SK-N-SH (cell line): Measurements from ENCODE around the gene TOM1L2. TPM values are rescaled to one million over a fixed set of nuclear protein-coding genes. Genes with fewer than 3 reads are reported as not detected.

Experiments
- CTCF ChIA-PET: fragments of 300-600, 350-600 bp; formaldehyde crosslinking; extraction: SDS; loops from one replicate; lab custom pipeline; 2021; lab: Yijun Ruan, JAX
- POLR2A ChIA-PET: fragments of 350-600 bp; sonication (Branson Sonifier 250); formaldehyde crosslinking; extraction: SDS; loops from one replicate; lab custom pipeline; 2020; ENCODE audit warnings: antibody characterized with exemption, inconsistent platforms; lab: Yijun Ruan, JAX
- DNase-seq: peaks from one replicate; pipeline ENCODE4 v3.0.0; 2012
- H2AFZ ChIP-seq: fragments of 200-600 bp; sonication (generic); 2 replicates; pipeline ENCODE4 v1.8.1; 2016; ENCODE audit warnings: antibody characterized with exemption, mild to moderate bottlenecking, low read depth
- H3F3A ChIP-seq: fragments of 200-600 bp; sonication (generic); replicated peaks from 2 replicates; pipeline ENCODE3; 2016; ENCODE audit warnings: antibody characterized with exemption, mild to moderate bottlenecking; ENCODE audit not compliant: insufficient read depth
- H3K27ac ChIP-seq, 2 experiments: fragments of 200-500 bp in 1 of 2; fragments of 200-600 bp in 1 of 2; sonication (Bioruptor generic) in 1 of 2; sonication (generic), shearing (Covaris generic) in 1 of 2; 2 replicates each; pipeline versions ENCODE4 v1.5.1 to v1.6.1; 2014 to 2016; ENCODE audit warnings: low read depth in 2 of 2, inconsistent platforms in 1 of 2, low read length in 1 of 2, mild to moderate bottlenecking in 1 of 2, mixed read lengths in 1 of 2
- H3K27me3 ChIP-seq: fragments of 200-600 bp; sonication (generic), shearing (Covaris generic); 2 replicates; pipeline ENCODE4 v1.6.1; 2016; ENCODE audit warnings: mixed run types; ENCODE audit not compliant: insufficient read depth
- H3K36me3 ChIP-seq, 2 experiments: fragments of 200-500 bp in 1 of 2; fragments of 200-600 bp in 1 of 2; sonication (Bioruptor generic) in 1 of 2; sonication (generic) in 1 of 2; replicated peaks in 1 of 2; 2 replicates each; pipeline versions ENCODE3 to v1.5.1; 2014 to 2016; ENCODE audit warnings: low read length in 1 of 2, mild to moderate bottlenecking in 1 of 2; ENCODE audit not compliant: insufficient read depth in 2 of 2, control insufficient read depth in 1 of 2
- H3K4me1 ChIP-seq, 2 experiments: fragments of 200-500 bp in 1 of 2; fragments of 200-600 bp in 1 of 2; sonication (Bioruptor generic) in 1 of 2; sonication (generic), shearing (Covaris generic) in 1 of 2; 2 replicates each; pipeline versions ENCODE4 v1.5.1 to v1.6.1; 2014 to 2016; ENCODE audit warnings: low read depth in 1 of 2, low read length in 1 of 2, mixed run types in 1 of 2; ENCODE audit not compliant: insufficient read depth in 2 of 2, control insufficient read depth in 1 of 2
- H3K4me2 ChIP-seq: fragments of 200-600 bp; sonication (generic), shearing (Covaris generic); 2 replicates; pipeline ENCODE4 v1.6.1; 2017; ENCODE audit warnings: mixed run types
- H3K4me3 ChIP-seq, 2 experiments: fragments of 200-500 bp in 1 of 2; fragments of 200-600 bp in 1 of 2; sonication (Bioruptor generic) in 1 of 2; sonication (generic), shearing (Covaris generic) in 1 of 2; 2 replicates each; pipeline versions ENCODE4 v1.5.1 to v1.8.1; 2014 to 2016; ENCODE audit warnings: low read depth in 2 of 2, inconsistent platforms in 1 of 2, low read length in 1 of 2, mild to moderate bottlenecking in 1 of 2, mixed read lengths in 1 of 2, moderate library complexity in 1 of 2
- H3K79me2 ChIP-seq: fragments of 200-600 bp; sonication (generic); 2 replicates; pipeline ENCODE4 v1.8.1; 2017; ENCODE audit warnings: mild to moderate bottlenecking; ENCODE audit not compliant: insufficient read depth
- H3K9ac ChIP-seq: fragments of 200-600 bp; sonication (generic); 2 replicates; pipeline ENCODE4 v1.6.1; 2017; ENCODE audit warnings: mixed run types
- H3K9me2 ChIP-seq: fragments of 200-600 bp; sonication (generic); 2 replicates; pipeline ENCODE4 v1.6.1; 2017; ENCODE audit warnings: mixed run types
- H3K9me3 ChIP-seq: fragments of 200-600 bp; sonication (generic); 2 replicates; pipeline ENCODE4 v1.6.1; 2017; ENCODE audit warnings: mixed run types, mild to moderate bottlenecking, moderate library complexity
- H4K20me1 ChIP-seq: fragments of 200-600 bp; sonication (generic); 2 replicates; pipeline ENCODE4 v1.6.1; 2017; ENCODE audit warnings: mild to moderate bottlenecking, mixed run types; ENCODE audit not compliant: insufficient read depth
- GATA2 ChIP-seq: sonication (generic); formaldehyde crosslinking; IDR thresholded peaks from 2 replicates; pipeline ENCODE4 v1.5.0; 2020; ENCODE audit warnings: mild to moderate bottlenecking, missing genetic modification reagents
- MXI1 ChIP-seq: IDR thresholded peaks from 2 replicates; pipeline ENCODE4 v1.6.1; 2012; ENCODE audit warnings: mild to moderate bottlenecking, low read depth, low read length, improper control_type of control experiment
- NRF1 ChIP-seq: IDR thresholded peaks from 2 replicates; pipeline ENCODE4 v1.6.1; 2012; ENCODE audit warnings: low read depth, mild to moderate bottlenecking, low read length
- RCOR1 ChIP-seq: fragments of 150-350 bp; IDR thresholded peaks from 2 replicates; pipeline ENCODE4 v1.6.1; 2017; ENCODE audit warnings: antibody characterized with exemption, low read length
- RFX5 ChIP-seq: IDR thresholded peaks from 2 replicates; pipeline ENCODE4 v1.6.1; 2012; ENCODE audit warnings: mild to moderate bottlenecking, improper control_type of control experiment, low read length
- WGBS: methylation state at CpG from one replicate; pipeline ENCODE4 v1.1.6; 2017; ENCODE audit warnings: low lambda C conversion rate; 5-methylcytosine and 5-hydroxymethylcytosine counted together
- polyA plus RNA-seq, 3 experiments: library from polyadenylated mRNA; depleted of rRNA; stranded (reverse); fragments of >200 nt; gene quantifications; 2 replicates each; pipeline ENCODE4 v1.2.3, GENCODE V29; 2012
- TF ChIP-seq, protein P1 (sequence below): IDR thresholded peaks from 2 replicates; pipeline ENCODE4 v1.6.1; 2012; ENCODE audit warnings: mild to moderate bottlenecking, low read depth, low read length, moderate library complexity
- TF ChIP-seq, protein P2 (sequence below): fragments of 200-600 bp; sonication (generic); IDR thresholded peaks from 2 replicates; pipeline ENCODE4 v1.6.1; 2017; ENCODE audit warnings: antibody characterized with exemption, mild to moderate bottlenecking, moderate library complexity
- TF ChIP-seq, protein P3 (sequence below): IDR thresholded peaks from 2 replicates; pipeline ENCODE4 v1.4.0; 2012; ENCODE audit warnings: low read depth, borderline replicate concordance

The TOM1L2 gene
- polyA plus RNA-seq, 1 of the 3 experiments (the other 2 are of a cell fraction) = 85.4 TPM

DNA sequence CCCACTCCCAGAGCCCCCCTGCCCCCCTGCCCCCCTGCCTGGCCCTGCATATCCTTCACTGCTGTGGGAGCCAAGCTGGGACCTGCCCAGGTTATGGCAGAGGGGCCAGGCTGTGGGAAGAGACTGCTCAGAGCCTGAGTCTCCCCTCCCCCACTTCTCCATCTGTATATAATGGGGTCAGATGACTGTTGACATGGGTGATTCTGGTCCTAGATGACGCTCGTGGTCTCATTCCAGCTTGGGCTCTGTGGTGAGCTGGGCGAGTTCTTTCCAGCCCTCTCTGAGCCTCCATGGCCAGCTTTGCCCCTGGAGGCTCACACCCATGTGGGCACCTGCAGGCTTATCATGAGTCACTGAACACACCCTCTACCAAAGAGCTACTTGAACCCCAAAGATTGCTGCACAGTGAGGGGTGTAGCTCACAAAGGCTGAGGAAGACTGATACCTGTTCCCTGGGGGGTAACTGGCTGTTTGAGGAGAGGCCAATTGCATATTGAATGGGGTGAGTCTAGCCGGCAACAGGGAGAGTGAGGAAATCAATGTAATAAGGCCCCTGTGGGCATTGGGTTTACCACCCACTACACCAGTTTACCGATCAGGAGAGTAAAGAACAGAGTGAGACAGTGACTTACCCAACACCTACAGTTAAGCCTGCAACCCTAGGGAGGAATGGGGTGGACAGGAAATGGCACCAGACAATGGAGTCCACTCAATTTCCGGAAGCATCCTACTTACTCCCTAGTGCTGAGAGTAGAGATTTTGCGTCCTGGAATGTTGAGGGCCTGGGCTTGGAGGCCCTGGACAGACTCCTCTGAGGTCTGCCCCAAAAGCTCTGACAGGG lies 131.2 kb downstream of the TOM1L2 start:
- Histone ChIP-seq H4K20me1 (no peaks in the 10 kb centered on the region), H3K4me2 (peak overlapping the region; percentile 90; the same call in 1 of the 2 replicates), H3K79me2 (no peaks in the 10 kb centered on the region), H3K27me3 (no peaks in the 10 kb centered on the region), H3F3A (peaks cover 17% of the 10 kb centered on the region), H3K9me3 (no peaks in the 10 kb centered on the region), H3K4me3 (peak overlapping the region in 1 of 2 experiments; percentile 50; a peak in 2 of 4 replicates), H3K4me1 (peaks cover 22 to 77% of the 10 kb centered on the region in 2 experiments; a peak in 3 of 4 replicates), H3K9me2 (no peaks in the 10 kb centered on the region), H3K36me3 (peaks cover 0 to 3% of the 10 kb centered on the region in 2 experiments), H3K27ac (peak overlapping the region; percentile 88 to 98), H3K9ac (peak overlapping the region; percentile 69; the same call in 1 of the 2 replicates), H2AFZ (no peak overlapping the region)
- DNase-seq = no peak
- CTCF ChIA-PET = interaction anchor here (0.6 to 8.1 kb wide), 11 partner anchors 8 to 193 kb away, joined by 3 to 48 read pairs (median 5); partner anchors contain the start of gene RAI1
- POLR2A ChIA-PET = interaction anchor here (1.0 to 2.2 kb wide), 3 partner anchors 9 to 101 kb away, joined by 3 to 8 read pairs (median 4); no protein-coding TSS in a partner anchor
- 70% methylated on average over 7 of the region's 7 CpGs for whole genome bisulfite sequencing
- TF ChIP-seq MXI1 (no peak), RFX5 (no peak)
- TF ChIP-seq, protein P1, sequence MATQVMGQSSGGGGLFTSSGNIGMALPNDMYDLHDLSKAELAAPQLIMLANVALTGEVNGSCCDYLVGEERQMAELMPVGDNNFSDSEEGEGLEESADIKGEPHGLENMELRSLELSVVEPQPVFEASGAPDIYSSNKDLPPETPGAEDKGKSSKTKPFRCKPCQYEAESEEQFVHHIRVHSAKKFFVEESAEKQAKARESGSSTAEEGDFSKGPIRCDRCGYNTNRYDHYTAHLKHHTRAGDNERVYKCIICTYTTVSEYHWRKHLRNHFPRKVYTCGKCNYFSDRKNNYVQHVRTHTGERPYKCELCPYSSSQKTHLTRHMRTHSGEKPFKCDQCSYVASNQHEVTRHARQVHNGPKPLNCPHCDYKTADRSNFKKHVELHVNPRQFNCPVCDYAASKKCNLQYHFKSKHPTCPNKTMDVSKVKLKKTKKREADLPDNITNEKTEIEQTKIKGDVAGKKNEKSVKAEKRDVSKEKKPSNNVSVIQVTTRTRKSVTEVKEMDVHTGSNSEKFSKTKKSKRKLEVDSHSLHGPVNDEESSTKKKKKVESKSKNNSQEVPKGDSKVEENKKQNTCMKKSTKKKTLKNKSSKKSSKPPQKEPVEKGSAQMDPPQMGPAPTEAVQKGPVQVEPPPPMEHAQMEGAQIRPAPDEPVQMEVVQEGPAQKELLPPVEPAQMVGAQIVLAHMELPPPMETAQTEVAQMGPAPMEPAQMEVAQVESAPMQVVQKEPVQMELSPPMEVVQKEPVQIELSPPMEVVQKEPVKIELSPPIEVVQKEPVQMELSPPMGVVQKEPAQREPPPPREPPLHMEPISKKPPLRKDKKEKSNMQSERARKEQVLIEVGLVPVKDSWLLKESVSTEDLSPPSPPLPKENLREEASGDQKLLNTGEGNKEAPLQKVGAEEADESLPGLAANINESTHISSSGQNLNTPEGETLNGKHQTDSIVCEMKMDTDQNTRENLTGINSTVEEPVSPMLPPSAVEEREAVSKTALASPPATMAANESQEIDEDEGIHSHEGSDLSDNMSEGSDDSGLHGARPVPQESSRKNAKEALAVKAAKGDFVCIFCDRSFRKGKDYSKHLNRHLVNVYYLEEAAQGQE = no peak
- TF ChIP-seq, protein P2, sequence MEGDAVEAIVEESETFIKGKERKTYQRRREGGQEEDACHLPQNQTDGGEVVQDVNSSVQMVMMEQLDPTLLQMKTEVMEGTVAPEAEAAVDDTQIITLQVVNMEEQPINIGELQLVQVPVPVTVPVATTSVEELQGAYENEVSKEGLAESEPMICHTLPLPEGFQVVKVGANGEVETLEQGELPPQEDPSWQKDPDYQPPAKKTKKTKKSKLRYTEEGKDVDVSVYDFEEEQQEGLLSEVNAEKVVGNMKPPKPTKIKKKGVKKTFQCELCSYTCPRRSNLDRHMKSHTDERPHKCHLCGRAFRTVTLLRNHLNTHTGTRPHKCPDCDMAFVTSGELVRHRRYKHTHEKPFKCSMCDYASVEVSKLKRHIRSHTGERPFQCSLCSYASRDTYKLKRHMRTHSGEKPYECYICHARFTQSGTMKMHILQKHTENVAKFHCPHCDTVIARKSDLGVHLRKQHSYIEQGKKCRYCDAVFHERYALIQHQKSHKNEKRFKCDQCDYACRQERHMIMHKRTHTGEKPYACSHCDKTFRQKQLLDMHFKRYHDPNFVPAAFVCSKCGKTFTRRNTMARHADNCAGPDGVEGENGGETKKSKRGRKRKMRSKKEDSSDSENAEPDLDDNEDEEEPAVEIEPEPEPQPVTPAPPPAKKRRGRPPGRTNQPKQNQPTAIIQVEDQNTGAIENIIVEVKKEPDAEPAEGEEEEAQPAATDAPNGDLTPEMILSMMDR = no peak

DNA sequence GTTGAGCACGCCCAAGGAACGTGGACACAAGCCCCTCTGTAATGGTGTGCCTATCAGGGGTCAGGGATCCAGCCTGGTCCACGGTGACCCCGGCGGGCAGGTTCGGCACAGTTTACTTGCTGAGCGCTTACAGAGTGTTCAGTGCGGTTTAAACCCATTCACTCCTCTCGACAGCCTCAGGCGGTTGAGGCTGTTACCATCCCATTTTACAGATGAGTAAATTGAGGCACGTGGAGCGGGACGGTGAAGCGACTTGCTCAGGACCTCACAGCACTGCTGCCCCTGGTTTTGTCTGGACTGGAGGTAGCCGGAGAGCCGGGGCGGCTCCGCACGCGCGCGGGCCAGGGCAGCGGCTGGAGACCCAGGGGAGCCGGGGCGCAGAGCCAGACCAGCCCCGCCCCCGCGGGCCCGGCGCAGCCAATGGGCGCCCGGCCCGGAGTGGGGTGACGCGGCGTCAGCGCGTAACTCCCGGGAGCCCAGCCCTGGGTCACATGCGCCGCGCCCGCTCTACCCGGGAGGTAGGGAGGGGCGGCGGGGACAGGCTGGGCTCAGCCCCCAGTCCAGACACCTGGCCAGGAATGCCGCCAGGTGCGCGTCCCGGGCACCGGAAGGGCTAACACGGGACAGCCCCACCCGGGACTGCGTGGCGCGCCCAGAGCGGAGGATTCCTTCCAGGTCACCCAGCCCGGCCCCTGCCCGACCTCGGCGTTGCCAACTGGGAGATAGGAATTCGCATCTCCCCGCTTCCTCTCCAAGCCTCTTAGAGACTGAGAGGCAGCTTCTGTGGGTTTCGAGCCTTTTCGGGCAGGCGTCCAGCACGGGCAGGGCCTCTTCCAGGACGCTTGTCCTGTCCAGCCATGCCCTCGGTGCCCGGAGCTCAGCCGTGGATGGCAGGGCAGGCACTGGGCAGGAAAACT lies 132.2 kb downstream of the TOM1L2 start:
- H3K79me2 ChIP-seq = peaks cover 6% of the 10 kb centered on the region; the same call in 1 of the 2 replicates
- ChIA-PET POLR2A (interaction anchor here (1.0 to 2.2 kb wide), 2 partner anchors 9 to 100 kb away, joined by 3 to 8 read pairs; no protein-coding TSS in a partner anchor), CTCF (interaction anchor here (0.6 to 8.1 kb wide), 8 partner anchors 9 to 194 kb away, joined by 3 to 48 read pairs (median 4); no protein-coding TSS in a partner anchor)
- peak overlapping the region; percentile 62 for H2AFZ ChIP-seq
- H3F3A ChIP-seq = peaks cover 17% of the 10 kb centered on the region
- peak overlapping the region; percentile 90 for H3K4me2 ChIP-seq
- peak overlapping the region; percentile 88 to 98 for H3K27ac ChIP-seq
- peak overlapping the region; percentile 69 for H3K9ac ChIP-seq
- peak overlapping the region; percentile 50 to 60; a peak in 3 of 4 replicates for H3K4me3 ChIP-seq
- peaks cover 22 to 77% of the 10 kb centered on the region in 2 experiments; a peak in 3 of 4 replicates for H3K4me1 ChIP-seq
- H3K36me3 ChIP-seq = no peaks in the 10 kb centered on the region
- H4K20me1 ChIP-seq = no peaks in the 10 kb centered on the region
- no peaks in the 10 kb centered on the region for H3K9me2 ChIP-seq
- no peaks in the 10 kb centered on the region for H3K27me3 ChIP-seq
- H3K9me3 ChIP-seq = no peaks in the 10 kb centered on the region
- 9% methylated on average over 44 of the region's 71 CpGs for WGBS
- peak; percentile 96 for DNase-seq
- TF ChIP-seq GATA2 (CRISPR knock-in tag) (no peak), RCOR1 (peak; percentile 70), MXI1 (peak; percentile 37; the same call in 1 of the 2 replicates), NRF1 (no peak)
- TF ChIP-seq, protein P3, sequence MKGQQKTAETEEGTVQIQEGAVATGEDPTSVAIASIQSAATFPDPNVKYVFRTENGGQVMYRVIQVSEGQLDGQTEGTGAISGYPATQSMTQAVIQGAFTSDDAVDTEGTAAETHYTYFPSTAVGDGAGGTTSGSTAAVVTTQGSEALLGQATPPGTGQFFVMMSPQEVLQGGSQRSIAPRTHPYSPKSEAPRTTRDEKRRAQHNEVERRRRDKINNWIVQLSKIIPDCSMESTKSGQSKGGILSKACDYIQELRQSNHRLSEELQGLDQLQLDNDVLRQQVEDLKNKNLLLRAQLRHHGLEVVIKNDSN = peak; percentile 78
- TF ChIP-seq, protein P1 = no peak
